GM13976 (cell line): ENCODE measurements around the gene VAMP8.

Experiments
- DNase-seq: peaks from one replicate; pipeline ENCODE4 v3.0.0; 2012; ENCODE audit warnings: low spot score
- CTCF ChIP-seq: IDR thresholded peaks from 2 replicates; pipeline ENCODE4 v1.5.1; 2012; ENCODE audit warnings: borderline replicate concordance, mild to moderate bottlenecking; ENCODE audit not compliant: insufficient read depth; ENCODE audit errors: extremely low read depth, missing control alignments, control extremely low read depth
- in situ Hi-C: fragments of 300-500 bp; cut with MboI; formaldehyde crosslinking; loops from one replicate; pipeline ENCODE4 v1.12.0; 2022; ENCODE audit warnings: low sequenced_read_pairs, mixed read lengths, inconsistent platforms; ENCODE audit not compliant: unreplicated experiment

Gene VAMP8

GRCh38 chr2:85593023-85593422 lies 15.6 kb downstream of the VAMP8 start:
- in situ Hi-C loops = no loop called here
- no peak for DNase-seq
- TF ChIP-seq CTCF = no peak

GRCh38 chr2:85594715-85595300 lies 17.4 kb downstream of the VAMP8 start:
- no peak for TF ChIP-seq CTCF
- DNase-seq = no peak
- in situ Hi-C loops = no loop called here

- no peak for TF ChIP-seq CTCF
- in situ Hi-C loops = no loop called here
- peak; percentile 97 for DNase-seq
These were observed 18.1 kb downstream of the VAMP8 start, which contains the start of gene RNF181 for GRCh38 chr2:85595301-85596025. RNF181 (plus strand) TSS chr2:85595745; CDS start chr2:85595764, 19 bp downstream.

GRCh38 chr2:85596026-85596333 lies 18.6 kb downstream of the VAMP8 start:
- no peak for DNase-seq
- in situ Hi-C loops = no loop called here
- no peak for TF ChIP-seq CTCF

- TF ChIP-seq CTCF = no peak
- no peak for DNase-seq
- in situ Hi-C loops = no loop called here
These were observed 19.2 kb downstream of the VAMP8 start for GRCh38 chr2:85596486-85597143.

- TF ChIP-seq CTCF = no peak
- in situ Hi-C loops = no loop called here
- DNase-seq = no peak
These were observed 19.9 kb downstream of the VAMP8 start for GRCh38 chr2:85597241-85597640.
